HG03045 (cell line): ENCODE measurements around the gene TFDP2.
"Not testable (repeated sequence)": the region's sequence is repeated elsewhere in the genome, so short reads cannot be mapped to it uniquely, and the experiment has no call there.

Experiments
- ATAC-seq: cut with Tn5 transposase; IDR thresholded peaks from one replicate; pipeline ENCODE4 v1.9.1; 2021; ENCODE audit warnings: mild to moderate bottlenecking, moderate library complexity; ENCODE audit not compliant: unreplicated experiment

TFDP2 gene

GRCh38 chr3:142148792-142149672 is at the start of gene TFDP2:
Gene TFDP2 (minus strand): TSS chr3:142149544. CDS start chr3:142101749, 47,795 bp downstream.
- ATAC-seq = peak; percentile 100

GRCh38 chr3:142188846-142189245 is 39.5 kb upstream of the TFDP2 start:
- ATAC-seq = no peak

DNA sequence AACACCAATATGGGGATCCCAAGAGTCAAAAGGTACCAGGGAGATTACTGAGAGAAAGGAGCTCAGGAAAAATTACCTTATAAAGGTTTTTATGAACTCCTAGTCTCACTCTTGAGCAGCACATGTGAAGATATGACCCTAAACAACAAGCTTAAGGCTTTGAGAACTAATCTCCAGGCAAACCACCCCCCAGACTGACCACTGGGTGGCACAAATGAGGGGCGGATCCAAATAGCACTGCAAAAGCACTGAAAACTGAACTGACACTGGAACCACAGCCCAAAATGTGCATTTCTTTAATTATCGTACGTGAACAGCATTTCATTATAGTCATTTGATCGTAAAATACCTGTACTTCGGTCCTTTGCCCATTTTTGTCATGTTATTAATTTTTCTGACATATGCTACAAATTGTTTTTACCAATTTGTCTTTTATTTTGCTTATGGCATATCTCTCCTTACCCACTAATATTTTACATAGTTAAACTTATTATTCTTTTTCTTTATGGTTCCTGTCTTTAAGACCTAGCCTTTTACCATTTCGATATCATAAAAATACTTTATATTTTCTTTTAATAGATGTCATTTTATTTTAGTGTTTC is 31.5 kb upstream of the TFDP2 start:
- no peak for ATAC-seq

GRCh38 chr3:142175478-142175877 is 26.1 kb upstream of the TFDP2 start:
- ATAC-seq = no peak

DNA sequence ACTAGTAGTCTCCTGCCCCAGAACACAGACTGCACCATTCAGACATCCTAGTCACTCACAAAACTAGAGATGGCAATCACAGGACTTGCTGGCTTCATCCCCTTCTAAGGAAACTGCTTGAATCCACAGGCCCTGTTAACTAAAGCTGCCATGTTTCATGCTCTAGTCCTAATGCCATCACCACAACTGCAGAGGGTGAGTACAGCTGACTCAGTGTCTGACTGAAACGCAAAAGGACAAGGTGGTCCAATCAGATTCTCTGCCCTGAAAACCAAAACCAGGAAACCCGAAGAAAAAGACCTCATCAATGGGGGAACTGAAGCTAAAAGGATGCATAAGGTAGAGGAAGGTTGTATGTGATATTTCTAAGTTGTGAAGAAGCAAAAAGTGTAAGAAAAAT is 25.2 kb upstream of the TFDP2 start:
- no peak for ATAC-seq

GRCh38 chr3:142168514-142168913 is 19.2 kb upstream of the TFDP2 start:
- ATAC-seq = no peak

- ATAC-seq = no peak
Observed at GRCh38 chr3:142165194-142165593, 15.8 kb upstream of the TFDP2 start.

- no peak for ATAC-seq
Observed at GRCh38 chr3:142159083-142159740, 9.9 kb upstream of the TFDP2 start.

GRCh38 chr3:142154186-142154585 is 4.8 kb upstream of the TFDP2 start:
- ATAC-seq = no peak

- ATAC-seq = no peak
Observed at GRCh38 chr3:142152384-142152783, 3.0 kb upstream of the TFDP2 start.

DNA sequence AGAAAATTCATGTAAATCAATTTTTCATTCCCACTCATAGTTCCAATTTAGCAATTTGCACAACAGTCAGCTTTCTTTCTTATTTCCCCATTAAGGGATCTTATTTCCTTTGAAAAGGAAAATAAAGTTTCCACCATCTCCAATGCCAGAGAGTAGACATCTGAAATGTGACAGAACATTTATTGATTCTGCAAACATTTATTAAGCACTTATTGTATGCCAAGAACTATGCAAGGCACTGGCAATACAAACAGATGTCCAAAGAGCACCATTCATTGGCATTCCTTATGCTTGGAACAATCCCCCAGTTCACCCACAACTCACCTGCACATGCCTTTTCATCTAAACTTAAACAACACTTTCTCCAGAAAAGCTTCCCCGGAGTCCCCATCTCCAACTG is 2.5 kb upstream of the TFDP2 start:
- no peak for ATAC-seq

GRCh38 chr3:142151240-142151639 is 1.9 kb upstream of the TFDP2 start:
- no peak for ATAC-seq

GRCh38 chr3:142150271-142150670 is 927 bp upstream of the TFDP2 start:
- no peak for ATAC-seq

- no peak for ATAC-seq
Observed at GRCh38 chr3:142149673-142149992, 289 bp upstream of the TFDP2 start.

DNA sequence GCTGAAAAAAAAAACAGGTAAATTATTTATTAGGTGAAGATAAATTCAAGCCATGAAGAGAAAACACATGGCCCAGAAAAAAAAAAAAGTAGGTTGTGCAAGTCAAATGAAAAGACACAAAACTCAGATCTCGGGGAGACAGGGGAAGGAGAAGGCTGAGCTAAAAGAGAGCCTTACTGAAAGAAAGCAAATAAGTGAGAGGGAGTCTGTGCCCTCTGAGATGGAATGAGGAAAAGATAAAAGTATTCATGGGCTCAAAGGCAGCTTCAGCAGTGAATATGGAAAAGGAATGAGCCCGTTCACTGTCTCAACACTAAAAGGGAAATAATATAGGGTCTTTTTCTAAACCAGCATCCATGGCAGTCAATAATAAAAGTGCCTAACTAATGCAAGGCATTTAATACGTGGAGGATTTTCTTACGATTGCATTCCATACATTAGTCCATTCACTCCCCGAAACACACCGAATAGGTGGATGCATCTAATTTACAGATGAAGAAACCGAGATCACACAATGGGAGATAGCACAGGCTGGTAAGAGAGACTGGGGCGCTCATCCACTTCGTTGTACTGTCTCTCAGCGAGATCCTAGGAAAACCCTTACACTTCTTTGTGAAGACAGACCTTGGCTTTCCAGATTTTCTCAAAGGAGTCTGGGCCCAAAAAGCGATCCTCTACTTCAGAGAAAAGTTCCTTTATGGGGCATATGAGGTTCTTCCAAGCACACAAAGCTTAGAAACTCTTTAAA is 1.1 kb downstream of the TFDP2 start:
- no peak for ATAC-seq

GRCh38 chr3:142144587-142144986 is 4.8 kb downstream of the TFDP2 start:
- ATAC-seq = not testable (repeated sequence)

DNA sequence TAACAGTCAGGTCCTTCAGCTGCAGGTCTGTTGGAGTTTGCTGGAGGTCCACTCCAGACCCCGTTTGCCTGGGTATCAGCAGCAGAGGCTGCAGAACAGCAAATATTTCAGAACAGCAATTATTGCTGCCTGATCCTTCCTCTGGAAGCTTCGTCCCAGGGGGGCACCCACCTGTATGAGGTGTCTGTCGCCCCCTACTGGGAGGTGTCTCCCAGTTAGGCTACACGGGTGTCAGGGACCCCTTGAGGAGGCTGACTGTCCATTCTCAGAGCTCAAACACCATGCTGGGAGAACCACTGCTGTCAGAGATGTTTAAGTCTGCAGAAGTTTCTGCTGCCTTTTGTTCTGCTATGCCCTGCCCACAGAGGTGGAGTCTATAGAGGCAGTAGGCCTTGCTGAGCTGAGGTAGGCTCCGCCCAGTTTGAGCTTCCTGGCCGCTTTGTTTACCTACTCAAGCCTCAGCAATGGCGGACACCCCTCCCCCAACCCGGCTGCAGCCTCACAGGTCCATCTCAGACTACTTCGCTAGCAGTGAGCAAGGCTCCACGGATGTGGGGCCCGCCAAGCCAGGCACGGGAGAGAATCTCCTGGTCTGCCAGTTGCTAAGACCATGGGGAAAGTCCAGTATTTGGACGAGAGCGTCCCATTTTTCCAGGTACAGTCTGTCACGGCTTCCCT is 8.6 kb downstream of the TFDP2 start:
- not testable (repeated sequence) for ATAC-seq

DNA sequence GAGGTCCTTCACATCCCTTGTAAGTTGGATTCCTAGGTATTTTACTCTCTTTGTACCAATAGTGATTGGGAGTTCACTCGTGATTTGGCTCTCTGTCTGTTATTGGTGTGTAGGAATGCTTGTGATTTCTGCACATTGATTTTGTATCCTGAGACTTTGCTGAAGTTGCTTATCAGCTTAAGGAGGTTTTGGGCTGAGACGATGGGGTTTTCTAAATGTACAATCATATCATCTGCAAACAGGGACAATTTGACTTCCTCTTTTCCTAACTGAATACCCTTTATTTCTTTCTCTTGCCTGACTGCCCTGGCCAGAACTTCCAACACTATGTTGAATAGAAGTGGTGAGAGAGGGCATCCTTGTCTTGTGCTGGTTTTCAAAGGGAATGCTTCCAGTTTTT is 12.3 kb downstream of the TFDP2 start:
- not testable (repeated sequence) for ATAC-seq

GRCh38 chr3:142134799-142135325 is 14.5 kb downstream of the TFDP2 start:
- no peak for ATAC-seq

DNA sequence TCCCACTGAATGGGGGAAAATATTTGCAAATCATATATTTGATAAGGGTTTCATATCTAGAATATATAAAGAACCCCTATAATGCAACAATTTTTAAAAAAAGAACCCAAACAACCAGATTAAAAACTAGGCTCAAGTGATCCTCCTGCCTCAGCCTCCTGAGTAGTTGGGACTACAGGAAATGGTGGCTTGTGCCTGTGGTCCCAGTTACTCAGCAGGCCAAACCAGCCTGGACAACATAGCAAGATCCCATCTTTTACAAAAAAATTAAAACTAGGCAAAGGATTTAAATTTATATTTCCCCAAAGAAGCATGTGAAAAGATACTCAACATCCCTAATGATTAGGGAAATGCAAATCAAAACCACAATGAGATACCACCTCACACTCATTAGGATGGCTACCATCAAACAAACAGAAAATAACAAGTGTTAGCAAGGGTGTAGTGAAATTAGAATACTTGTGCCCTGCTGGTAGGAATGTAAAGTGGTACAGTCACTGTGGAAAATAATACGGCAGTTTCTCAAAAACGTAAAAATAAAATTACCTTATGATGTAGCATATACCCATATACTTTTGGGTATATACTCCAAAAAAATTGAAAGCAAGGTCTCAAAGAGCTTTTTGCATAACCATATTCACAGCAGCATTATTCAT is 19.7 kb downstream of the TFDP2 start:
- ATAC-seq = no peak
